Activated T-helper 1 cell treated with anti-CD3 and anti-CD28 coated beads, Interleukin-2, amount 50 U/mL, for 16 hours (primary cell): ENCODE results near the gene COMMD3.
A peak's percentile ranks its signal among the peaks of the same experiment; 100 is the strongest.

Source experiments
- DNase-seq, 2 donors: peaks; one replicate each; pipeline ENCODE4 v3.0.0-alpha.2; 2020; ENCODE audit warnings: low read depth in 1 of 2, low spot score in 1 of 2

The COMMD3 gene

DNA sequence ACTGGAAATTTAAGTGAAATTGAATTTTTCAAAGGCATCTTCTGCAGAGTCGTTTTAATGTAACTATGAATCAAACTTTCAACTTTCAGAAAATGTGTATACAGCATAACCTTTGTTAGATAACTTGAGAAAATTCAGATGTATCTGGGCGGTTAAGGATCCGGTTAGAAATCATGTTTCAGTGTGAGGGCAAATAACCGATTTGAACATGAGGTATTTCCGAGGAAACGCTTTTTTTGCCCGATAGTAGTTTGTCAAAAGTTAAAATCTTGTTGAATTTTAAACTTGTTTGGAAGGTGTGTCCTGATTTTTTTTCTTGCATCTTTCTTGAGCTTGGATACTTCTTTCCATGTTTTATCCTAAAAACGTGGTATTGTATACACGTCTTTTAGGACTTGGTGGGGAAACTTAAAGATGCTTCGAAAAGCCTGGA lies 3.4 kb downstream of the COMMD3 start:
- no peak for DNase-seq

DNA sequence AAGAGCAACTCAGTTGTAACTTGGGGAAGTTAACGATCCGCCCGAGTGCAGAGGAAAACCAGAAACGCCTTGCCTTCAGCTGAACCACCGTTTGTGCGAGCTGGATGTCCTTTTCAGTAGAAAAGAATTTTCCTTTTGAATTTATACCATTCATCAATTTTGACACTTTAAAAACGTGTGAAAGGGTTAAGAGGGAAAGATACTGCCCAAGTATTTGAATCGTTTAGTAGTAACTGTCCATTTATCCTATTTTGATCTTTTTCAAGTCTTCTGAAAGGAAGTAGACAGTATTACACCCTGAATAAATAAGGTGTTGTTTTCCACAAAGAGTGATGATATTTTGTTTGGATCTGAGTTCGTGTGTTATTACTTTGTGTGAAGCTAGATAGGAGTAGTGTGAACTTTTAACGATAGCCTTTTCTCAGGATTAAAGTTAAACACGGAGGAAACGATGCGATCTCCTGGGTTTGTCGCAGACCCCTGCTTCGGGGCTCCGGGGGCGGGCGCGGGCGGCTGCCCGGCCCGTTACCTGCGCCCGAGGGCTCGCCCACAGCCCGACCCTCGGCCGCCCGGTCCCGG lies 3.9 kb downstream of the COMMD3 start:
- DNase-seq, result no peak

DNA sequence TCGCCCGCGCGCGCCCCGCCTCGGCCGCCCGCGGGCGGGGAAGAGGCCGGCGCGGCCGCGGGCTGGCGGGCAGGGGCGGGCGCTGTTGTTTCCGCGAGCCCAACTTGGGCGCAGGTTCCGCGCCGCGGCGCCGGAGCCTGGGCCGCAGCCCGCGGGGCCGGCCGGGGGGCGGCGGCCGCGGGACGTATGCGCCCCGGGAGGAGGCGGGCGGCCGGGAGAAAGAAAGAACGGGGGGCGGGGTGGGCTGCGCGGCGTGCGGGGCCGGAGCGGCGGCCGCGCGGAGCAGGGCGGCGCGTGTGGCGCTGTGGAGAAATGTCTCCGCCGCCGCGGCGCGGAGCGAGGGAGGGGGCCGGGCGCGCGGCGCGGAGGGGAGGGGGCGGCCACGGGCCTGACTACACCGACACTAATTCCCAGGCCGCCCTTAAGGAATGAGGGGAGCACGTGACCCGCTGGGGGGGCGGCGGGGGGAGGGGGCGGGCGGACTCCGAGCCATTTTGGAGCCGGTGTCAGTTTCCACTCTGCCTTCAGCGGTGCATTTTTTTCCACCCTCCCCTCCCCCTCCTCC lies 4.5 kb downstream of the COMMD3 start, which contains the start of gene BMI1:
TSS of gene BMI1 (plus strand) at position 509 of the 565 bp plus-strand sequence. CDS start 5,351 bp downstream, outside the sequence.
- peak; percentile 38 to 60 for DNase-seq

DNA sequence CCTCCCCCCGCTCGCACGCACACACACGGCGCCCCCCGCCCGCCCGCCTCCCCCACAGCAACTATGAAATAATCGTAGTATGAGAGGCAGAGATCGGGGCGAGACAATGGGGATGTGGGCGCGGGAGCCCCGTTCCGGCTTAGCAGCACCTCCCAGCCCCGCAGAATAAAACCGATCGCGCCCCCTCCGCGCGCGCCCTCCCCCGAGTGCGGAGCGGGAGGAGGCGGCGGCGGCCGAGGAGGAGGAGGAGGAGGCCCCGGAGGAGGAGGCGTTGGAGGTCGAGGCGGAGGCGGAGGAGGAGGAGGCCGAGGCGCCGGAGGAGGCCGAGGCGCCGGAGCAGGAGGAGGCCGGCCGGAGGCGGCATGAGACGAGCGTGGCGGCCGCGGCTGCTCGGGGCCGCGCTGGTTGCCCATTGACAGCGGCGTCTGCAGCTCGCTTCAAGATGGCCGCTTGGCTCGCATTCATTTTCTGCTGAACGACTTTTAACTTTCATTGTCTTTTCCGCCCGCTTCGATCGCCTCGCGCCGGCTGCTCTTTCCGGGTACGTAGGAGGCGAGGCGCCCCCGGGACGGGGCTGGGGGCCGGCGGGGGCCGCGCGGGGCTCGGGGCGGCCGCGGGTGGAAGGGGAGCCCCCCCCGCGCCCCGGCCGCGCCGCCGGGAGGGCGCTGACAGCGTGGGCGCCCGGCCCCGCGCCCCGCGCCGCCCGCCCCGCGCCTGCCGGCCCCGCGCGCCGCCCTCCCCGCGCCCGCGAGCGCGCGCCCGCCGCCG lies 5.2 kb downstream of the COMMD3 start:
- peak; percentile 22 to 49 for DNase-seq

DNA sequence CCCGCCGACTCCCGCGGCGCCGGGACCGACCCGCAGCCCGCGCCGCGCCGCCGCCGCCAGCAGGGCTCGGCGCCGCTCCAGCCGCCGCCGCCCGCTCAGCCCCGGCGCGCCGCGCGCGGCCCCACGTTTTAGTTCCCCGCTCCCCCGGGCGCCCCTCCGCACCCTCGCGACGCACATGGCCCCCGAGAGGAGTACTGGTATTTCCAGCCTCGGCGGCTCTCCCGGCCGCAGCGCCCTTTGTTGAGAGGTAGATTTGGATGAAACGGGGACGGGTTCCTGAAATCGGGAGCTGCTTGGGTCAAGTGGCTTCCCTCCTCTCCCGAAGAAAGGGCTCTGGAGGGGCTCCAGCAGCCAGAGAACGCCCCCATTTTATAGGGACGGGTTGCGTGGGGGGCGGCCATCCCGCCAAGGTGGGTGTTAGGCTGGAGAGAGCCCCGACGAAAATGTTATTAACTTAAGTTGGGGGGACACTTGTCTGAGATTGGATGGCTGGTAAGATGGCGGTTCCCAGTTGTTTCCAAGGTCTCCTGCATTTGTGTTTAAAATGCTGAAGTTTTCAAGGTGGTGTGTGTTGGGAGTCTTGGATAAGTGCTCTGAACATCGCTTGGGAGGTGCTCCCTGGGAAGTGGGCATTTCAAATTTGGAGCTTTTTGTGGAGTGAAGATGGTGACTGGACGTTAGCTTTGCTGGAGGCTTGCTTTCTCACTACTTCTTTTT lies 5.9 kb downstream of the COMMD3 start:
- DNase-seq, result no peak

DNA sequence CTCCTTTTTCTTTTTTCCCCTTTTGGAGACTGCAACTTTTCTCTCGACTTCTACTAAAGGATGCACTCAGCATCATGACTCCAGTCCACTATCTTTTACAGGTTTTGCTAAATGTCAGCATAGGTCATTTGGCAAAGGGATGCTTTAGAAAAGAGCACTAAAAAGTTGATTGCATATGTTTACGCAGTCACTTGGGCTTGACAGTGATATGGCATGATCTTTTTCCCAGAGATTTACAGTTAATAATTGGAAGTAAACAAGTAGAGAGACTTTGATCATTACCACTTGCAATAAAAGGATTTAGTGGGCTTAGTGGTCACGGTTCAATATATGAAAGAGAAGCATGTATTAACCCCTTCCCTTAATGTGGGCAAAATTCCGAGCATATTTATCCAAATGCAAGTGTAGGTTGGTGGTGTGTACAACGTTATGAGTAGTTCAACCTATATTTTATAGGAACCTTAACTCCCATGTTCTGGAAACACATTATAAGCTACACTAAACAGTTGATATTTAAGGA lies 6.5 kb downstream of the COMMD3 start:
- DNase-seq, result no peak

DNA sequence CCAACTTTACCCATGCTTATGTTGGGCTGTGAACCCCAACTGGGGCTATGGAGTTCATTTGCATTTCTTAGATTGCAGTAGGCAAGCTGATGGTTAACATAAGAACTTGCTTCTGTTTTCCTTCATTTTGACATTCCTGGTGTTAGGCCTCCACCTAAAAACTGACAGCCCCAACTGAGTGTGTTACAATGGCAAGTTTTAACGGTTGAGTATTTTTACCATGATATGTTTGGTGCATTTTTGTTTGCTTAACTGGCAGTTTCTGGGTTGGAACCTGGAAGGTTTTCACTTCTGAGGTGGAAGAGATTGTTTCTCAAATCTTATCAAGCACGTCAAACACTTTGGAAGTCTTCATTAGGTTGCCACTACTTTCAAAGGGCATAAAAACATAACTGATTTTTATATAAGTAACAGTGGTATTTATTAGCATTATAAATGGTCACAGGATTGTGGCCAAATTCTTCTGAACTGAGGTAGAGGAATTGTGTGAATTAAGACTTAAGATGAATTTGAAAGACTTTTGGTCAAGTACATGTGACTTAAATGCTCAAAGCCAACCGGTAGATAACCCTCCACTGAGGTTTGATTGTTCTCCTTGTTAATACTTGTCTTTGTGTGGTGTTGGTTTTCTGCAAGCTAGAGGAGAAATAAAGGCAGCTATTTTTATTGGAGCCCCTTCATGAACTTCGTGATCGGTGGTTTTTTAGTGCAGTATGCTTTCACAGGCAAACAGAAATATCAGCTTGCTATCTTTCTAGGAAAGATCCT lies 7.5 kb downstream of the COMMD3 start:
- no peak for DNase-seq

DNA sequence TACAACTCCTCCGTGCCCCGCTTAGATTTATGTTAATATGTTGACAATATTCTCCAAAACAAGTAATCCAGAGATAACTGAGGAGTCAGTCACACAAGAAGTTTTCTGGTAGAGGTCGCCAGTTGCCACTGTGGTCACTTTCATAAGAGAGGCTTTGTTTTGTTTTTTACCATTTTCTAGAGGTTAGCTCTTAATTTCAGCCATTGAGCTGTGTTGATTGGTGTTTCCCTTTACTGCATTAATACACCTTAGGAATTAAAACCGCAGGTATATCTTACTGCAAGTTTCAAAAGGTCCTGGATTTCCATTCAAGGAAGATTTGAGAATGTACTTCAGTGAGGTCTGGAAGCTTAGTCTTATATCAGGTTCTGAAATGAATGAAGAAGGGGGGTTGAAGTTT lies 8.2 kb downstream of the COMMD3 start:
- no peak for DNase-seq

DNA sequence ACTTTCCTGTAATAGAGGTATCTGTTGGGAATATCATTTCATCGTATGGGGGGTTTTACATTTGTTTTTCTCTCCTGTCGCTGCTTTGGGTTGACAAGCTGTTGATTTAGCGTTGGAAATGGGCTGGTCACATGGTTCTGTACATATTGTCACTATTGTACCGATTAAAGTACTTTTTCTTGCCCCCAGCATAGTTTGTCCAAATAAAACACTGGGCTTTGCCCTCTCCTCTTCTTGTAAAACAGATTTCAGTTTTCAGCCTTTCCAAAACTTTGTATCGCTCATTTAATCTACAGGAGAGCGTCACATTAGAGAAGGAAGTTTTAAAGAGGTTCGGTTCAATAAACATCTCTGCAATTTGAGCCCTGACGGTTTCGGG lies 8.7 kb downstream of the COMMD3 start:
- no peak for DNase-seq

DNA sequence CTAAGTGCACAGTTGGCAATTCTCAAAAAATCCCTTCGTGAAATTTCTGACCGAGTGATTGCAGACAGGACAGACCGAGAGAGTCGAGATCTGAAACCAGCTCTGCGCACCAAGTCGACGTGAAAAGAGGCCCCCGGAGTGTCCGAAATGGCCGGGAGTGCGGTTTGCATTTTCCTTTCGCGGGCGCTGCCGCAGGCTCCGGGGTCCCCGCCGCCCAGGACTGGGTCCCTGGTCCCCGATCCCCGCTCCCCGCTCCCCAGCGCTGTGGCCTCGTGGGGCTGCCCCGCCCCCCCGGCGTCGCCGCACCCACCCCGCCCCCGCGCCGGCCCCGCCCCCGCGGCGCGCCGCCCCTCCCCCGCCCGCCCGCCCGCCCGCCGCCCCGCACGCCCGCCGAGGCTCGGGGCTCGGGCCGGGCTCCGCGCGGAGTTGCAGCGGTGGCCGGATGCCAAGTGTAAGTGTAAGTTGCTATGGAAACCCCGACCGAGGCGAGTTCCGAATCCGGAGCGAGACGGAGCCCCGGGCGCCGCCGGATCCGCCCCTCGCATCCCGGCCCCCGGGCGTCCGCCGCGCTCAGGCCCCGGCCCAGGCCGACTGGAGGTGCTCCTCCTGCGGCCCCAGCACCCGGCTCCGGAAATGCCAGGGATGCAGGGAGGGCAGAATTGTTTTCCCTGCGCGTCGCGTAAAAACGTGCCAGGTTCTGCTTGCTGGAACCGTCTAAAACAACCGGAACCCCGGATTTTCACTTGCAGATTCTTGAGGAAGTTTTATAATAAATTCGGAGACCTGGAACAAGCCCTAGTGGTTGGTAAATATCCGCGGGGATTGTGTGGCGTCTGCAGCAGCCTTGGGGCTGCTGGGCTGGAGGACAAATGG lies 9.3 kb downstream of the COMMD3 start:
- peak; percentile 47 to 66 for DNase-seq

DNA sequence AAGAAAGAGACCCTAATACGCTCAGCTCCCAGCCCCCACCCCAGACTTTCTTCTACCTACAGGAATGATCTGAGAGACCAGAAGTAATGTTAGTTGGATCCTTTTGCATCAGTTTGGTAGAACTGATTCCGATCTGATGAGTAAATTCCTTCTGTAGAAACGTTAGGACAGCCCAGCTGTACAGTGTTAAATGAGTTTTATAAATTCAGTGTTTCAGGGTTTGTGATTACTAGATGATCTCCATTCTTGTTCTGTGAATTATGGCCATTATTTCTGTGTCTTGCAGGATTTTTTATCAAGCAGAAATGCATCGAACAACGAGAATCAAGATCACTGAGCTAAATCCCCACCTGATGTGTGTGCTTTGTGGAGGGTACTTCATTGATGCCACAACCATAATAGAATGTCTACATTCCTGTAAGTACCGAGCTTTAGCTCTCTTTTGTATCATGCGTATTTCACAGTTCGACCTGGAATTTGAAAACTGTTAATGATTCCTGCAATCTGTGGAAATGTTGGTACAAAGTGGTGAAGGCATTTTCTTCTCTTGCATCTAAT lies 10.0 kb downstream of the COMMD3 start:
- no peak for DNase-seq

DNA sequence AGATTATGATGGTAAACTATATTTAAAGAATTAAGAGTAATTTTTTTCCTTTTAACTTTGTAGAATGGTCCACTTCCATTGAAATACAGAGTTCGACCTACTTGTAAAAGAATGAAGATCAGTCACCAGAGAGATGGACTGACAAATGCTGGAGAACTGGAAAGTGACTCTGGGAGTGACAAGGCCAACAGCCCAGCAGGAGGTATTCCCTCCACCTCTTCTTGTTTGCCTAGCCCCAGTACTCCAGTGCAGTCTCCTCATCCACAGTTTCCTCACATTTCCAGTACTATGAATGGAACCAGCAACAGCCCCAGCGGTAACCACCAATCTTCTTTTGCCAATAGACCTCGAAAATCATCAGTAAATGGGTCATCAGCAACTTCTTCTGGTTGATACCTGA lies 13.0 kb downstream of the COMMD3 start:
- DNase-seq, result no peak

DNA sequence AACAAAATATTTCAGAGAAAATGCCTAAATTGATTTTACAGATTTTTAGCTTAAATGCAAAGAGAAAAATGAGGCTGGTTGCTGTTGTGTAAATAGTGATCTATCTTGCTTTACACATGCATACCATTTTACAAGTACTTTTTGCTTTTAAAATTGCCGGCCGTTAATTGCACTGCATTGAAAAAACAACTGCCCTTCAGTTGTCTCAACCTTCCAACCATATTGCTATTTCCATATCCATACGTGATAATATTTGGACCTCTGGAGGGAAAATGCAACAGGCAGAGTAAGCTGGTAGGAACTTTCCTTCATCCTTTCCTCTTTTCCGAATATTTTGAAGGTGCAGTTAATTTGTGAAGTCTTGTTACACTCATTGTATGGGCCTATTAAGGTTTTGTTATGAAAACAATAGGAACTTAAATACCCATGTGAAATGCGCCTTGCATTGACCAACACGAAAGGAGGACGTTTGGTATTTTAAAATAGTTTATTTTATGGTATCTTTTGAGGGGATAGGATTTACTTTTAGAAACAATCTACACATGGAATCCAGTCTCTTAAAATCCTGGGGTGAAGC lies 16.0 kb downstream of the COMMD3 start:
- DNase-seq, result no peak

DNA sequence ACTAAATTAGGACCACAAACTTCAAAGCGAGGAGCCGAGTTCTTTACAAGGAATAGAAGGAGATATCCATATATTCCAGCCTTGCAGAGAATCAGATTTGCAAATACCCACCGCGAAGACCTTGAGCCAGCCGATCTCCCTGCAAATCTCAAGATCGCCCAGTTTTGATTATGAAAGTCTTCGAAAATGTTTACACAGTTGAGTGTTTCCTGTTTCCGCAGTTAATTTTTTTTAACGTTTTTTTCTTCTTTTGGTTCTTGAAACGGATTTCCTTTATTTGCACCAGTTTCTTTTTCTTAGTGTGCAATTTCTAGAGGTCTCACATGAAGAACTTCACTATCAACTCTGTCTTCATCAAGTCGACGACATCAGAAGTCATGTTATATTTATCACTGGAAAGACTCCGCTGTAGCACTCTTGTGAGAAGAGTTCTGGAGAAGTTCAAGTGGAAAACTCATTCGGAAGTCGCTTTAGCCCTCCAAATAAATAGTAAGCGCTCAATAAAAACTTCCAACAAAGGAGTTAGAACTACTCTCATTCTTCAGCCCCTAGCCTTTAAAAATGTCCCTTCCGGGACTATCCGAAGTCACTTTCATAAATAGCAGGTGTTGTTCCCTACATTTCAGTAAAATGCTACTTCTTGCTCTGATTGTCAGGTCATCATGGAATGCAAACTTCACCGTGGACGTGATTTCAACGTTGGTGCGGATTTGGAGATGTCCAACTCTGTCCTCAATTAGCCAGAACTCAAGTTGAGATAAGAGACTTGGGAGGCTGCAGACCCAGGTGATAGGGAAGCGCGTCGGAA lies 17.2 kb downstream of the COMMD3 start:
- no peak for DNase-seq

DNA sequence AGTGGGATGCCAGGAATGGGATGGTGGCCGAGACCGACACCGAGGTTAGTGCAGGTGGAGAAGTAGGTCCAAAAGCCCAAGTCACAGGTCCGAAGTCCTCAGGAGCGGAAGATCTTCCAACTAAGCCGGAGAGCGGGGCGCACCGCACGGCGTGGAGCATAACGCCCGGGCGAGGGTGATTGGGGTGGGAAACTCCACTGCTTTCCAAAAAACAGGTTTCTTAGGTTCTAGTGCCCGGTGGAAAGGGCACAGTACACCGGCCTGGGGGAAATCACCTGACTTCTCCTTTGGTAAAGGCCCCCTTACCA lies 17.7 kb downstream of the COMMD3 start:
- DNase-seq, result no peak

DNA sequence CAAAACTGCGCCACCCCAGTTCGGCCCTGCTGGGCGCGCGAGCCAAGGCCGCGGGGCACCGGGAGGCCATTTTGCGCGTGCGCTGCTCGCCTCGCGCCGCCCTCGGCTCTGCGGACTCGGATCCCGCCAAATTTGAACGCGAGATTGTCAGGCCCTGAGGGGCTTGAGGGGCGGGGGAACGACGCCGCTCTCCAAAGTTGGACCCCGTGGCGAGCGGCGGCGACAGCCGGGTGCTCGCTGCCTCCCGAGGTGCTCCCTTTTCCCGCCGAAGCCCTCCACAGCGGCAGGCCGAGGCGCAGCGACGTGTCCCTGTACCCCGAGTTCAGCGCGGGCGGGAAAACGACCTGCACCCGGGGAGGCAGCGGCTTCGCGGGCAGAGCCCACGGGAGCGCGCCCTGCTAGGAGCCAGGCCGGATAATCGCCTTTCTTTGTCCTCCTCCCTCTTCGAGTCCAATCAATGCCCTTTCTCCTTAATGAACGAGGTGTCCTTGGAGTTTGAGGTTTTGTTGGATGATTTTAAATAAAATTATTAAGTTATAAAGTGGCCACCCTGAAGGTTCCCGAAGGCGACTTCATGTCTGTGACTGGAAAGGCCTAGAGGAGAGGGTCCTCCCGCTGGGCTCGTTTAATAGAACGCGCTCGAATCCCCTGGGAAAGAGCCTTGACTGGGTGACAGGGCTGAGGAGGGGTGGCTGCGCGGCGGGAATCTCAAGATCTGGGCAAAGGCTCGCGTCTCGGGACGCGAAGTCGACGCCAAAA lies 18.4 kb downstream of the COMMD3 start:
- no peak for DNase-seq

DNA sequence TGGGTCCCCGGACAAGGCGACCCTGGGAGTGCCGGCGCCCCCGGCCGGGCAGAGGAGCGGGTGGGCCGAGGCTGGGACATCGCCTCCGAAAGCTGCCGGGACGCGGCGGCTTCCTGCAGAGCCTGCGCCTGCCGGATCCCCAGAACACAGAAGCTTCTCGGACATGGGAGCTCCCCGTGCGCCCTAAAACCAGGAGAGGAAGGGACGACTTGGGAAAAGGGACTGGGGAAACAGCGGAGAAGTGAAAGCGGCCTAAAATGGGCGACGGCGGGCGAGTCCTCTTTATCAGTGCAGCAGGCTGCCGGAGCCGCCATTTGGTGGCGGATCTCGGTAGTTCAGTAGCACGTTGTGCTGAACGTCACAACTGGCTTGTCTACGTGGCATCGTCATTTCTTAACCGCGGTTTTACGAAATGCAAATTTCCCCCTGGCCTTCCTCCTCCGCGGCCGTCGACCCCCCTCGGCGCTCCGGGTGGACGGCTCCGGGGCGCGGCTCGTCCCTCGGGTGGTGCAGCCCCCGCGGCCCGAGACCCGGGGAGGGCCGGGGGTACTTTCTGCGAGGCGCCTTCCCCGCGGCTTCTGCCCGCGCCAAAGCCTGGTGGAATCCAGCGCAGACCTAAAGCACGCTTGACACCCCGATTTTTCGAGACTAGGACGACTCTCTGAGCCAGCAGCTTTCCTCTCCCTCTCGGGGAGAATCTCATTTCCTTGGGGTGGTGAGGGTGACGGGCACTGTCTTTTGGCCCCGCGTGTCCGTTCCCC lies 19.2 kb downstream of the COMMD3 start:
- peak; percentile 35 to 47 for DNase-seq
